ENCODE data around the gene ZCCHC3.

Gene ZCCHC3

GRCh38 chr20:278607-279571 is 18.5 kb upstream of the ZCCHC3 start:
- intact Hi-C loops (cut with DNase I) = no loop called here
- DNase-seq = peak in 1 of 10 donors; percentile 79

- DNase-seq = no peak
- intact Hi-C loops (cut with DNase I) = no loop called here
These were observed 13.2 kb upstream of the ZCCHC3 start for GRCh38 chr20:284172-284571.

- intact Hi-C loops (cut with DNase I) = no loop called here
- no peak for DNase-seq
These were observed 10.9 kb upstream of the ZCCHC3 start for GRCh38 chr20:286508-286907.

GRCh38 chr20:288956-289692 is 8.2 kb upstream of the ZCCHC3 start:
- intact Hi-C loops (cut with DNase I) = no loop called here
- no peak for DNase-seq

- DNase-seq = no peak
- intact Hi-C loops (cut with DNase I) = no loop called here
These were observed 7.7 kb upstream of the ZCCHC3 start for GRCh38 chr20:289693-290083.

- intact Hi-C loops (cut with DNase I) = no loop called here
These were observed 7.1 kb upstream of the ZCCHC3 start, which contains the start of gene C20orf96 for GRCh38 chr20:290084-290831. C20orf96 (minus strand) TSS chr20:290750; CDS start chr20:290610, 140 bp downstream.

GRCh38 chr20:294602-295001 is 2.8 kb upstream of the ZCCHC3 start:
- DNase-seq = no peak
- intact Hi-C loops (cut with DNase I) = no loop called here

More at GRCh38 chr20:290084-290831, 7.1 kb upstream of the ZCCHC3 start, which contains the start of gene C20orf96:
- DNase-seq = peak; percentile 80 to 98 (median 86)

GRCh38 chr20:295804-296203 is 1.6 kb upstream of the ZCCHC3 start:
- no peak for DNase-seq
- intact Hi-C loops (cut with DNase I) = no loop called here

- intact Hi-C loops (cut with DNase I) = no loop called here
- peak; percentile 30 to 92 (median 58) for DNase-seq
These were observed 780 bp downstream of the ZCCHC3 start for GRCh38 chr20:297925-298775.

GRCh38 chr20:298776-299391 is 1.5 kb downstream of the ZCCHC3 start:
- intact Hi-C loops (cut with DNase I) = no loop called here
- peak in 1 of 10 donors; percentile 19 for DNase-seq

- DNase-seq = no peak
- intact Hi-C loops (cut with DNase I) = no loop called here
These were observed 3.1 kb downstream of the ZCCHC3 start for GRCh38 chr20:300345-300990.

GRCh38 chr20:301886-302848 is 4.8 kb downstream of the ZCCHC3 start:
- DNase-seq = no peak
- intact Hi-C loops (cut with DNase I) = no loop called here

- intact Hi-C loops (cut with DNase I) = no loop called here
- no peak for DNase-seq
These were observed 8.4 kb downstream of the ZCCHC3 start for GRCh38 chr20:305745-306144.

- intact Hi-C loops (cut with DNase I) = no loop called here
- no peak for DNase-seq
These were observed 11.2 kb downstream of the ZCCHC3 start for GRCh38 chr20:308427-309038.

- intact Hi-C loops (cut with DNase I) = no loop called here
- DNase-seq = no peak
These were observed 12.0 kb downstream of the ZCCHC3 start for GRCh38 chr20:309306-309840.

- peak; percentile 99 to 100 (median 100) for DNase-seq
- intact Hi-C loops (cut with DNase I) = loop anchor here (2.0 kb wide), 1 partner anchor 15 kb away; the partner anchor contains the start of gene SOX12
These were observed 12.7 kb downstream of the ZCCHC3 start for GRCh38 chr20:309841-310644.

Data from posterior cingulate gyrus (tissue), 11 donors.